HepG2 (cell line): ENCODE measurements around the gene SP110. TPM values are rescaled to one million over a fixed set of nuclear protein-coding genes. Genes with fewer than 3 reads are reported as not detected.

Experiments
- ARHGAP35 ChIP-seq: sonication (generic); formaldehyde crosslinking; IDR thresholded peaks from 2 replicates; pipeline ENCODE4 v1.9.0; 2022; ENCODE audit warnings: mild to moderate bottlenecking, inconsistent platforms, moderate library complexity, missing genetic modification reagents, borderline replicate concordance
- CREB1 ChIP-seq, 2 experiments: fragments of 450-650 bp in 1 of 2; IDR thresholded peaks; 2 replicates each; pipeline ENCODE4 v1.6.1; 2016 to 2017; ENCODE audit warnings: control low read depth in 1 of 2, mild to moderate bottlenecking in 1 of 2, missing compliant biosample characterization in 1 of 2, missing genetic modification characterization in 1 of 2
- GTF2F1 ChIP-seq: fragments of 150-350 bp; IDR thresholded peaks from 2 replicates; pipeline ENCODE4 v1.6.1; 2014; ENCODE audit warnings: low read length
- RAD51 ChIP-seq: fragments of 450-650 bp; IDR thresholded peaks from 2 replicates; pipeline ENCODE4 v1.6.1; 2016; ENCODE audit warnings: borderline replicate concordance
- RBM39 ChIP-seq: fragments of 200-400 bp; formaldehyde crosslinking; IDR thresholded peaks from one replicate; pipeline ENCODE4 v1.6.1; 2018; ENCODE audit warnings: antibody characterized with exemption, mild to moderate bottlenecking, low read depth, low read length; ENCODE audit not compliant: poor library complexity, severe bottlenecking
- RERE ChIP-seq: IDR thresholded peaks from 2 replicates; pipeline ENCODE4 v1.6.1; 2016; ENCODE audit warnings: low read depth, missing genetic modification reagents, missing compliant biosample characterization
- ZNF264 ChIP-seq: sonication (generic); formaldehyde crosslinking; IDR thresholded peaks from 2 replicates; pipeline ENCODE4 v1.4.0; 2020; ENCODE audit warnings: missing genetic modification reagents
- ZNF276 ChIP-seq: sonication (generic); formaldehyde crosslinking; IDR thresholded peaks from 2 replicates; pipeline ENCODE4 v1.4.0; 2020; ENCODE audit warnings: mild to moderate bottlenecking, low read depth, missing genetic modification reagents
- ZNF318 ChIP-seq: sonication (generic); formaldehyde crosslinking; IDR thresholded peaks from 2 replicates; pipeline ENCODE4 v1.4.0; 2020; ENCODE audit warnings: mild to moderate bottlenecking, missing genetic modification reagents
- ZNF383 ChIP-seq: sonication (generic); formaldehyde crosslinking; IDR thresholded peaks from 2 replicates; pipeline ENCODE4 v1.4.0; 2020; ENCODE audit warnings: missing genetic modification reagents, mild to moderate bottlenecking, borderline replicate concordance
- ZNF432 ChIP-seq: sonication (generic); formaldehyde crosslinking; IDR thresholded peaks from 2 replicates; pipeline ENCODE4 v1.5.0; 2020; ENCODE audit warnings: missing genetic modification reagents, mild to moderate bottlenecking, borderline replicate concordance
- ZNF703 ChIP-seq: sonication (generic); formaldehyde crosslinking; IDR thresholded peaks from 2 replicates; pipeline ENCODE4 v1.5.1; 2020; ENCODE audit warnings: missing genetic modification reagents, mild to moderate bottlenecking, moderate library complexity, borderline replicate concordance
- polyA plus RNA-seq, 8 experiments: library from polyadenylated mRNA; depleted of rRNA in 3 of 8; stranded (reverse) in 7 of 8; unstranded in 1 of 8; fragments of >200 nt; fragmentation: Illumina TruSeq in 4 of 8; extraction: Trizol in 4 of 8; gene quantifications; 2 replicates each; pipeline versions ENCODE4 v1.2.1 to v1.2.3, GENCODE V29; 2011 to 2016; ENCODE audit warnings: low read depth in 4 of 8, missing spikeins in 1 of 8, mixed read lengths in 1 of 8; ENCODE audit not compliant: insufficient read depth in 1 of 8
- total RNA-seq, 5 experiments: library from RNA; depleted of rRNA; stranded (reverse); fragments of >200 nt; fragmentation: Illumina TruSeq; extraction: Trizol; gene quantifications; 2 replicates each; pipeline ENCODE4 v1.2.3, GENCODE V29; 2016; ENCODE audit warnings: low read depth in 1 of 5

SP110 gene
- total and polyA plus RNA-seq, 2 of the 13 experiments (the other 11 are each of a cell fraction or from before 2014, with no cell fraction given) = 7.9 to 10.4 TPM

GRCh38 chr2:230219419-230220331 lies at the start of gene SP110 (continued):
- TF ChIP-seq ZNF276 (CRISPR knock-in tag) (no peak), RBM39 (no peak), ZNF703 (no peak), ZNF264 (CRISPR knock-in tag) (no peak), ARHGAP35 (CRISPR knock-in tag) (no peak; the same call in 1 of the 2 replicates), RERE (CRISPR knock-in tag) (no peak), ZNF432 (CRISPR knock-in tag) (no peak), ZNF383 (CRISPR knock-in tag) (no peak), ZNF318 (CRISPR knock-in tag) (no peak), GTF2F1 (no peak), RAD51 (no peak), CREB1 (IDR thresholded peaks at IDR 0.05) (no peak), CREB1 (CRISPR knock-in tag; IDR thresholded peaks at IDR 0.05) (peak; percentile 49)
